Uterus (tissue), 2 donors: ENCODE measurements around the gene LYPD6.

ENCODE experiments used
- CTCF ChIP-seq, 4 experiments: fragments of 200-600 bp in 2 of 4; fragments of 450-650 bp in 2 of 4; sonication (generic) in 2 of 4; IDR thresholded peaks; one replicate each; pipeline ENCODE4 v1.5.1; 2016 to 2019; ENCODE audit warnings: antibody characterized with exemption in 4 of 4, mild to moderate bottlenecking in 2 of 4, moderate library complexity in 1 of 4
- POLR2A ChIP-seq, 2 donors: fragments of 450-650 bp; IDR thresholded peaks; one replicate each; pipeline ENCODE4 v1.6.1; 2016; ENCODE audit warnings: antibody characterized with exemption in 2 of 2, mild to moderate bottlenecking in 1 of 2, moderate library complexity in 1 of 2

GRCh38 chr2:149423630-149424029 is 93.2 kb downstream of the LYPD6 start:
- TF ChIP-seq CTCF (IDR thresholded peaks at IDR 0.05), result no peak
- TF ChIP-seq POLR2A (IDR thresholded peaks at IDR 0.05), result no peak
